ENCODE results near the gene C6orf141. TPM values are rescaled to one million over a fixed set of nuclear protein-coding genes. Genes with fewer than 3 reads are reported as not detected.

Gene C6orf141
- polyA plus RNA-seq, 3 donors: not detected

DNA sequence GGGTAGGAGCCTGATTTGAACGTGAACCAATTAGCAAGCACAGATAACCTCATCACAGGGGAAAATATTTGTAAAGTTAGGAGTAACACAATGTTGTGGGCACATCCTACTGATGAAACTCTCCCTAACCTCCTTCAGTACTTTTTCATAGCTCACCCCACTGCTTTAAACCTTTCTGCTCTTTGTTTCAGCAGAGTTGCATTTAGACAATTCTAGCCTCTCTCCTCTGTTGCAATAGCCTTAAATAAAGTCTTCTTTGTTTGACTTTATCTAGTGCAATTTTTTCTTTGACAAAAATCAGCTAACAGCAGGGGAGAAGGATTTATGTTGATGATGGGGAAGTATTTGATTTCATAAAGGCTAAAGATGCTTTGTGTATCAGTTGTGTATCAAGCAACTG, 14.1 kb downstream of the C6orf141 start:
- Mint-ChIP-seq H3K36me3 (no peaks in the 10 kb centered on the region), H3K4me1 (no peaks in the 10 kb centered on the region), H3K27ac (no peak overlapping the region), H3K9me3 (peaks cover 0 to 8% (median 3%) of the 10 kb centered on the region in 7 donors), H3K4me3 (no peak overlapping the region), H3K27me3 (ENCODE audit: low read depth in 3 of 3) (peaks cover 0 to under 1% (median 0%) of the 10 kb centered on the region in 3 donors)
- intact Hi-C loops (cut with micrococcal nuclease): no loop called here
- Histone ChIP-seq H3K36me3 (replicated peaks in 1 of 2; ENCODE audit: control insufficient read depth in 1 of 2, insufficient read depth in 2 of 2, low read length in 2 of 2) (no peaks in the 10 kb centered on the region), H4K20me1 (ENCODE audit: insufficient read depth, low read length) (no peaks in the 10 kb centered on the region), H3K9ac (ENCODE audit: insufficient read depth, low read length, poor library complexity, severe bottlenecking) (no peak overlapping the region), H3K79me2 (ENCODE audit: insufficient read depth, low read length) (no peaks in the 10 kb centered on the region), H3K4me3 (replicated peaks in 1 of 3; ENCODE audit: low read depth in 2 of 3, low read length in 3 of 3) (no peak overlapping the region), H3K27ac (ENCODE audit: low read depth in 1 of 2, low read length in 2 of 2) (no peak overlapping the region), H3K27me3 (ENCODE audit: control insufficient read depth in 2 of 2, insufficient read depth in 2 of 2, low read length in 2 of 2) (no peaks in the 10 kb centered on the region), H3K9me3 (replicated peaks in 1 of 2; ENCODE audit: control insufficient read depth in 1 of 2, insufficient read depth in 1 of 2, low read length in 2 of 2) (peaks cover 0 to 5% of the 10 kb centered on the region in 2 donors), H3K4me1 (ENCODE audit: control insufficient read depth in 1 of 2, insufficient read depth in 2 of 2, low read length in 2 of 2) (no peaks in the 10 kb centered on the region), H2AFZ (ENCODE audit: insufficient read depth, low read depth, low read length, poor library complexity, severe bottlenecking) (no peak overlapping the region), H3K4me2 (replicated peaks; ENCODE audit: extremely low read depth, low read length, poor library complexity, severe bottlenecking) (no peak overlapping the region)
- no peak for DNase-seq
- no CpG with 5 or more reads among the region's 1 CpG for WGBS (ENCODE audit: insufficient coverage)
- TF ChIP-seq, protein P1, sequence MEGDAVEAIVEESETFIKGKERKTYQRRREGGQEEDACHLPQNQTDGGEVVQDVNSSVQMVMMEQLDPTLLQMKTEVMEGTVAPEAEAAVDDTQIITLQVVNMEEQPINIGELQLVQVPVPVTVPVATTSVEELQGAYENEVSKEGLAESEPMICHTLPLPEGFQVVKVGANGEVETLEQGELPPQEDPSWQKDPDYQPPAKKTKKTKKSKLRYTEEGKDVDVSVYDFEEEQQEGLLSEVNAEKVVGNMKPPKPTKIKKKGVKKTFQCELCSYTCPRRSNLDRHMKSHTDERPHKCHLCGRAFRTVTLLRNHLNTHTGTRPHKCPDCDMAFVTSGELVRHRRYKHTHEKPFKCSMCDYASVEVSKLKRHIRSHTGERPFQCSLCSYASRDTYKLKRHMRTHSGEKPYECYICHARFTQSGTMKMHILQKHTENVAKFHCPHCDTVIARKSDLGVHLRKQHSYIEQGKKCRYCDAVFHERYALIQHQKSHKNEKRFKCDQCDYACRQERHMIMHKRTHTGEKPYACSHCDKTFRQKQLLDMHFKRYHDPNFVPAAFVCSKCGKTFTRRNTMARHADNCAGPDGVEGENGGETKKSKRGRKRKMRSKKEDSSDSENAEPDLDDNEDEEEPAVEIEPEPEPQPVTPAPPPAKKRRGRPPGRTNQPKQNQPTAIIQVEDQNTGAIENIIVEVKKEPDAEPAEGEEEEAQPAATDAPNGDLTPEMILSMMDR (IDR thresholded peaks at IDR 0.05): no peak

DNA sequence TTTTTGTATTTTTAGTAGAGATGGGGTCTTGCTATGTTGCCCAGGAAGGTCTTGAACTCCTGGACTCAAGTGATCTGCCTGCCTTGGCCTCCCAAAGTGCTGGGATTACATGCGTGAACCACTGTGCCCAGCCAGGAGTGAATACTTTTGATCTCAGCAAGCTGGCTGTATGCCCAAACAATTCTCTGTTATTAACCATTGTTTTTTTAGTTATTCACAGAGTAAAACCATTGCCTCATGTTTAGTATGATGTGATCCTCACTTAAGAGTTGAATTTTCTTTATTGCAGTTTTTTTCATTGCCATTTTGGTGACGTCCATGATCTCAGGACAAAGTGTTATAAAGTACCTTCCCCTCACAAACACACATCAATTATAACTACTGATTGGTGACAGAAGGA, 14.8 kb downstream of the C6orf141 start:
- Histone ChIP-seq H3K9ac (ENCODE audit: insufficient read depth, low read length, poor library complexity, severe bottlenecking) (no peak overlapping the region), H3K27me3 (ENCODE audit: control insufficient read depth in 2 of 2, insufficient read depth in 2 of 2, low read length in 2 of 2) (no peaks in the 10 kb centered on the region), H4K20me1 (ENCODE audit: insufficient read depth, low read length) (no peaks in the 10 kb centered on the region), H3K9me3 (replicated peaks in 1 of 2; ENCODE audit: control insufficient read depth in 1 of 2, insufficient read depth in 1 of 2, low read length in 2 of 2) (peaks cover 0 to 5% of the 10 kb centered on the region in 2 donors), H3K4me3 (replicated peaks in 1 of 3; ENCODE audit: low read depth in 2 of 3, low read length in 3 of 3) (no peak overlapping the region), H3K4me1 (ENCODE audit: control insufficient read depth in 1 of 2, insufficient read depth in 2 of 2, low read length in 2 of 2) (no peaks in the 10 kb centered on the region), H3K36me3 (replicated peaks in 1 of 2; ENCODE audit: control insufficient read depth in 1 of 2, insufficient read depth in 2 of 2, low read length in 2 of 2) (no peaks in the 10 kb centered on the region), H2AFZ (ENCODE audit: insufficient read depth, low read depth, low read length, poor library complexity, severe bottlenecking) (no peak overlapping the region), H3K79me2 (ENCODE audit: insufficient read depth, low read length) (no peaks in the 10 kb centered on the region), H3K27ac (ENCODE audit: low read depth in 1 of 2, low read length in 2 of 2) (no peak overlapping the region), H3K4me2 (replicated peaks; ENCODE audit: extremely low read depth, low read length, poor library complexity, severe bottlenecking) (no peak overlapping the region)
- Mint-ChIP-seq H3K9me3 (peaks cover 0 to 8% (median 3%) of the 10 kb centered on the region in 7 donors), H3K36me3 (no peaks in the 10 kb centered on the region), H3K27ac (no peak overlapping the region), H3K27me3 (ENCODE audit: low read depth in 3 of 3) (peaks cover 0 to 2% (median 0%) of the 10 kb centered on the region in 3 donors), H3K4me3 (no peak overlapping the region), H3K4me1 (no peaks in the 10 kb centered on the region)
- no CpG with 5 or more reads among the region's 2 CpGs for WGBS (ENCODE audit: insufficient coverage)
- TF ChIP-seq, protein P1 (IDR thresholded peaks at IDR 0.05): no peak
- no peak for DNase-seq
- intact Hi-C loops (cut with micrococcal nuclease): no loop called here
